Activated T-cell treated with anti-CD3 and anti-CD28 coated beads, Interleukin-2, amount 50 U/mL, for 24 hours (primary cell): ENCODE results near the gene PPP1R3C.
A peak's percentile ranks its signal among the peaks of the same experiment; 100 is the strongest.

Experiments used
- DNase-seq: peaks from one replicate; pipeline ENCODE4 v3.0.0-alpha.2; 2020
- H3K27ac Mint-ChIP-seq: 2 replicates; pipeline ENCODE4 v1.8.0; 2020; ENCODE audit warnings: mild to moderate bottlenecking, mixed read lengths
- H3K27me3 Mint-ChIP-seq: 2 replicates; pipeline ENCODE4 v1.8.0; 2020; ENCODE audit warnings: mixed read lengths
- H3K36me3 Mint-ChIP-seq: 2 replicates; pipeline ENCODE4 v1.8.0; 2020; ENCODE audit warnings: low read depth, mixed read lengths
- H3K4me1 Mint-ChIP-seq: 2 replicates; pipeline ENCODE4 v1.8.0; 2020; ENCODE audit warnings: low read depth, mixed read lengths
- H3K4me3 Mint-ChIP-seq: 2 replicates; pipeline ENCODE4 v1.8.0; 2020; ENCODE audit warnings: mild to moderate bottlenecking, moderate library complexity, mixed read lengths
- H3K9me3 Mint-ChIP-seq: 2 replicates; pipeline ENCODE4 v1.8.0; 2020; ENCODE audit warnings: mixed read lengths

Gene PPP1R3C

DNA sequence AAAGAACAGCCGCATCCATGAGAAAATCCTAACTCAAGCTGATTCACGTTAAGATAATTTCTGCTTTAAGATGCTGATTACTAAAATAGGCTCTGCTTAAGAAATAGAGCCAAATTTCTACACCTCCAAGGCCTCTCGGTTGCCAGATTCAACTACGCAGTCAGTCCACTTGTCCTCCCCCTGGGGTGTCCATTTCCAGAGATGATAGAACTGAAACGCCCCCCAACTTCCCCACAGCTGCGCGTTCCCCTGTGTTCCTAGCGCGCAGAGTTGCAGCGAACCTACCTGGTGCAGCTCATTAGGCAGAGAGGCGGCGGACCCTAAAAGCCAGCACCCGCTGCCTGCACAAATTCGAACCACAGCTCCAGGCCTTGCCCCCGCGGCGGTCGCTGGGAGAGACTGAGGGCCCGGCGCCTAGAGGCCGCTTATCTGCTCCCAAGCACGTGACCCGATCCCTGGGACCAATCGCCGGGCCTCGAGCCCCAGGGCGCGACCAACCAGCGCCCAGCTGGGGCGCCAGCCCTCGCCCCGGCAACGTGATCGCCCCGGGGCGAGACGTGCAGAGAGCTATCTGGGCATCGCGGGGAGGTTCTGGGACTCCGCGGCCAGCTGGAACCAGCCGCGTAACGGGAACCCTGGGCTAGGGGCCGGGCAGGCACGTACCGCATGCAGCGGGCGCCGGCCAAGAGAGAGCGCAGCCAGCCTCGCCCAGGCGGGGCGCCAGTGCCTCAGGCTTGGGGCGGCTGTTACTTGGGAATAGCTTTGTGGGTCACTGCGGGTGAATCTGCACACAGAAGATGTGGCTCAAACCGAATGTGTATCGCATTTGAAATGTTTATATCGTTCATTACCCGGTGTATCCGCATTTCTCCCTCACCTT lies at the start of gene PPP1R3C:
TSS of gene PPP1R3C (minus strand) at position 401 of the 880 bp plus-strand sequence. CDS start at position 299, 102 bp downstream.
- Mint-ChIP-seq H3K27ac (no peak within 1 kb of the TSS), H3K36me3 (no peaks in the 10 kb centered on the region), H3K9me3 (no peaks in the 10 kb centered on the region), H3K4me1 (peaks cover 9% of the 10 kb centered on the region), H3K4me3 (peak within 1 kb of the TSS; percentile 69), H3K27me3 (peaks cover 78% of the 10 kb centered on the region)
- peak; percentile 70 for DNase-seq

GRCh38 chr10:91681361-91682276 lies 48.7 kb upstream of the PPP1R3C start:
- Mint-ChIP-seq H3K9me3 (no peaks in the 10 kb centered on the region), H3K27me3 (no peaks in the 10 kb centered on the region), H3K4me3 (no peak overlapping the region), H3K36me3 (no peaks in the 10 kb centered on the region), H3K27ac (no peak overlapping the region), H3K4me1 (no peaks in the 10 kb centered on the region)
- DNase-seq, result no peak

DNA sequence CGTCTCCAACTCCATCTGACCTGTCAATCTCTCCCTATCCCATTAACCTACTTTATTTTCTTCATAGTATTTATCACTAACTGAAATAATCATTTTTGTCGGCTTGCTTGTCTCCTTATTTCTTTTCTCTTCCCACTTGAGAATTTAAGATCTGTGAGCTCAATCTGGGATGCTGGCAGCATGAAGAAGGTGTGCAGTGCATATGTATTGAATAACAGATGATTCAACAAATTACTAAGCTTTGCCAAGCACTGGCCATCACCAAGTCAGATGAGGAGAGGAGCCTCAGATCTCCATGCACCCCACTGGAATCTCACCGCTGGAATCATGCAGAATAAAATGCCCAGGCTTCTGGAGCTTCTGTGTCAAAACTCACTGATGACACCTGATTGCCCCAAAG lies 47.6 kb upstream of the PPP1R3C start:
- Mint-ChIP-seq H3K36me3 (no peaks in the 10 kb centered on the region), H3K27ac (no peak overlapping the region), H3K4me1 (no peaks in the 10 kb centered on the region), H3K27me3 (no peaks in the 10 kb centered on the region), H3K9me3 (no peaks in the 10 kb centered on the region), H3K4me3 (no peak overlapping the region)
- DNase-seq, result no peak

- Mint-ChIP-seq H3K4me1 (no peaks in the 10 kb centered on the region), H3K4me3 (no peak overlapping the region), H3K36me3 (no peaks in the 10 kb centered on the region), H3K27me3 (peaks cover 3% of the 10 kb centered on the region), H3K27ac (no peak overlapping the region), H3K9me3 (no peaks in the 10 kb centered on the region)
- DNase-seq, result no peak
Measured at GRCh38 chr10:91679296-91679695, 46.4 kb upstream of the PPP1R3C start.

DNA sequence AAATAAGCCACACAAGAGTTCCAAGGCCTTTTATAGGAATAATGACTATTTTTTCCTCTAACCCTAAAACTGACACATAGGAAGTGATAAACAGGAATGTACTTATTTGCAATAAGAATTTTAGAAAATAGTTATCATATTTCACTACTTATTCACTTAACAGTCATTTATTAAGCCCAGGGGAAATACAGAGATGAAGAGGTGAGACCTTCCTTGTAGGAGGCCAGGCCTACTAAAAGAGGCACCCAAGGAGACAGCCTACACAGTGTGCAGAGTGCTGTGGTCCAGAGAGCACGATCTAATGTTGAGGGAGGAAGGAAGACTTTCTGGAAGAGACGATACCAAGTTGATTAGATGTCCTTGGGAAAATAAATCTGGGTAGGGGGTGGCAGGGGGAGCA lies 45.0 kb upstream of the PPP1R3C start:
- no peaks in the 10 kb centered on the region for H3K4me1 Mint-ChIP-seq
- no peaks in the 10 kb centered on the region for H3K9me3 Mint-ChIP-seq
- no peaks in the 10 kb centered on the region for H3K36me3 Mint-ChIP-seq
- H3K4me3 Mint-ChIP-seq, result no peak overlapping the region
- H3K27me3 Mint-ChIP-seq, result peaks cover 4% of the 10 kb centered on the region
- no peak overlapping the region for H3K27ac Mint-ChIP-seq
- DNase-seq, result no peak

GRCh38 chr10:91672021-91672608 lies 39.2 kb upstream of the PPP1R3C start:
- H3K4me1 Mint-ChIP-seq, result no peaks in the 10 kb centered on the region
- no peak overlapping the region for H3K27ac Mint-ChIP-seq
- H3K9me3 Mint-ChIP-seq, result no peaks in the 10 kb centered on the region
- no peak overlapping the region for H3K4me3 Mint-ChIP-seq
- no peak for DNase-seq
- no peaks in the 10 kb centered on the region for H3K36me3 Mint-ChIP-seq
- H3K27me3 Mint-ChIP-seq, result peaks cover 18% of the 10 kb centered on the region

- Mint-ChIP-seq H3K4me3 (no peak overlapping the region), H3K9me3 (no peaks in the 10 kb centered on the region), H3K27me3 (peaks cover 16% of the 10 kb centered on the region), H3K4me1 (no peaks in the 10 kb centered on the region), H3K36me3 (no peaks in the 10 kb centered on the region), H3K27ac (no peak overlapping the region)
- DNase-seq, result no peak
Measured at GRCh38 chr10:91668913-91669312, 36.0 kb upstream of the PPP1R3C start.

- DNase-seq, result no peak
- no peak overlapping the region for H3K4me3 Mint-ChIP-seq
- no peak overlapping the region for H3K27ac Mint-ChIP-seq
- no peaks in the 10 kb centered on the region for H3K36me3 Mint-ChIP-seq
- no peaks in the 10 kb centered on the region for H3K9me3 Mint-ChIP-seq
- peaks cover 34% of the 10 kb centered on the region for H3K27me3 Mint-ChIP-seq
- no peaks in the 10 kb centered on the region for H3K4me1 Mint-ChIP-seq
Measured at GRCh38 chr10:91665842-91666241, 33.0 kb upstream of the PPP1R3C start.

- Mint-ChIP-seq H3K4me1 (no peaks in the 10 kb centered on the region), H3K27ac (no peak overlapping the region), H3K27me3 (peaks cover 32% of the 10 kb centered on the region), H3K4me3 (no peak overlapping the region), H3K36me3 (no peaks in the 10 kb centered on the region), H3K9me3 (no peaks in the 10 kb centered on the region)
- no peak for DNase-seq
Measured at GRCh38 chr10:91664426-91664825, 31.6 kb upstream of the PPP1R3C start.

DNA sequence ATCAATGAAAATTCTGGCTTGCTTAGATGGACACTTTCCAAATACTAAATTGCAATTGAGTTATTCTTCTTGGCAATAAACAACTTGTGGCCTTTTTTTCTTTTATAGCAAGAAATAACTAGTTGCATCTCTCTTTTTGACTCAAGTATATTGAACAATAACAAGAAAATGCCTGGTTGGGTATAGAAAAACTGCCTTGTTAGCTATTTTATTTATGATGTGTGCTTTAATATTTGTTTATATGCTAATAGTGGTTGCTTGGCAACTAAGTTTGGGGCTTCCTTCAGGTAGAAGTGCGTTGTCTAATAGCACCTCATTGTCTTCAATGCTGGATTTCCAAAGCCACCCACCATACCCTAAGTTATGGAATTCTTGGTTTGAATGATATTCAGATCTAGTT lies 30.1 kb upstream of the PPP1R3C start:
- H3K27me3 Mint-ChIP-seq, result peaks cover 35% of the 10 kb centered on the region
- no peak overlapping the region for H3K27ac Mint-ChIP-seq
- no peak overlapping the region for H3K4me3 Mint-ChIP-seq
- no peak for DNase-seq
- no peaks in the 10 kb centered on the region for H3K9me3 Mint-ChIP-seq
- H3K4me1 Mint-ChIP-seq, result no peaks in the 10 kb centered on the region
- H3K36me3 Mint-ChIP-seq, result no peaks in the 10 kb centered on the region

DNA sequence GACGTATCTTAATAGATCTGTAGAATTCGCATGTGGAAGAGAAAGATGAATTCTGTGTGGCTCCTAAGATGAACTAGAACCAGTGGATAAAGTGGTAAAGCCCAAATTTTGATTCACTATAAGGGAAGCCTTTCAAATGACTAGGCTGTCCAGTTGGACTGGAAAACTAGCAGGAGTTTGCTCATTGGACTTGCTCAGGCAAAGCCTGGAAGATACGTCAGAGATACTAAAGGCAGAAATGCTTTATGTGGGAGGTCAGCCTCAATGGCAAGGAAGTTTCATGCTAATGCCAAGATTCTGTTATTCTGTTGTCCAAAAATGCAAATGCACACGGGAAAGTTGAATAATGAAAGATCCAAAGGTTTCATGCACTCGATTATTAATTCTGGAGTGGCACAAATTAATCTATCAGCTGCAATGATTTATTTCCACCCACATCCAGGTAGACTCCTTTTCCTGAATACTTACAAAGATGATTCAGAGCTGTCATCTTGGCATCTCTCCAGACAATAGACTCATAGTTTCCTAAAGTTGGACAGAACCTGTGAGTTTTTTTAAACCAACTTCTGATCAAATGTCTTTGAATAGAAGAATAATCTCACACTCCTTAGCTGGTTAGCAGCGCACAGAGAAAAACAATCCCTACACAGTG lies 20.5 kb upstream of the PPP1R3C start:
- Mint-ChIP-seq H3K27me3 (peaks cover 4% of the 10 kb centered on the region), H3K4me3 (no peak overlapping the region), H3K4me1 (no peaks in the 10 kb centered on the region), H3K9me3 (no peaks in the 10 kb centered on the region), H3K36me3 (no peaks in the 10 kb centered on the region), H3K27ac (no peak overlapping the region)
- no peak for DNase-seq

GRCh38 chr10:91652364-91652763 lies 19.5 kb upstream of the PPP1R3C start:
- Mint-ChIP-seq H3K4me3 (no peak overlapping the region), H3K9me3 (no peaks in the 10 kb centered on the region), H3K27ac (no peak overlapping the region), H3K27me3 (peaks cover 5% of the 10 kb centered on the region), H3K4me1 (no peaks in the 10 kb centered on the region), H3K36me3 (no peaks in the 10 kb centered on the region)
- no peak for DNase-seq

DNA sequence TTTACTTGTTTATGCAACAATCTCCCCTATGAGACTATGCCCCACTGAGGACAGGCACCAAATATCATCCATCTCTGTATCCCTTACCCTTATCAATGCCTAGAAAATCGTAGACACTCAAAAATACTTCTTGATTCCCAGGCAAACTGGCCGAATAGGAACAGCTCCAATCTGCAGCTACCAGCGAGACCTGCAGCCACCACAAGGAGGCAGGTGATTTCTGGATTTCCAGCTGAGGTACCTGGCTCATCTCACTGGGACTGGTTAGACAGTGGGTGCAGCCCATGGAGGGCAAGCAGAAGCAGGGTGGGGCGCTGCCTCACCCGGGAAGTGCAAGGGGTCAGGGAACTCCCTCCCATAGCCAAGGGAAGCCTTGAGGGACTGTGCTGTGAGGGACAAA lies 10.8 kb upstream of the PPP1R3C start:
- DNase-seq, result no peak
- H3K4me1 Mint-ChIP-seq, result no peaks in the 10 kb centered on the region
- H3K27me3 Mint-ChIP-seq, result peaks cover 50% of the 10 kb centered on the region
- H3K36me3 Mint-ChIP-seq, result no peaks in the 10 kb centered on the region
- H3K27ac Mint-ChIP-seq, result no peak overlapping the region
- no peaks in the 10 kb centered on the region for H3K9me3 Mint-ChIP-seq
- no peak overlapping the region for H3K4me3 Mint-ChIP-seq
